OCI-LY3 (cell line): ENCODE results near the gene NRG3.

Experiments used
- H2AFZ ChIP-seq: fragments of 200-600, 300-600 bp; shearing (Covaris generic); 2 replicates; pipeline ENCODE4 v1.6.0; 2014; ENCODE audit warnings: antibody characterized with exemption, low read depth, low read length
- H3K27ac ChIP-seq: fragments of 200-600, 300-600 bp; sonication (generic); 2 replicates; pipeline ENCODE4 v1.5.1; 2014; ENCODE audit warnings: mild to moderate bottlenecking, low read length, moderate library complexity, mixed read lengths
- H3K27me3 ChIP-seq: fragments of 200-600, 300-600 bp; sonication (generic); 2 replicates; pipeline ENCODE4 v1.6.1; 2014; ENCODE audit warnings: low read depth, low read length, mixed read lengths
- H3K36me3 ChIP-seq: fragments of 200-600, 300-600 bp; sonication (generic); replicated peaks from 2 replicates; pipeline ENCODE3; 2014; ENCODE audit warnings: low read depth, low read length, mixed read lengths
- H3K4me1 ChIP-seq: fragments of 300-600, 200-600 bp; sonication (generic); 2 replicates; pipeline ENCODE4 v1.6.1; 2014; ENCODE audit warnings: low read length, mixed read lengths
- H3K4me2 ChIP-seq: fragments of 200-600, 300-600 bp; sonication (generic); 2 replicates; pipeline ENCODE4 v1.6.1; 2014; ENCODE audit warnings: low read length, mixed read lengths
- H3K4me3 ChIP-seq: fragments of 300-600, 200-600 bp; sonication (generic); 2 replicates; pipeline ENCODE4 v1.5.1; 2014; ENCODE audit warnings: antibody characterized with exemption, mild to moderate bottlenecking, low read length, moderate library complexity
- H3K79me2 ChIP-seq: fragments of 300-600, 200-600 bp; shearing (Covaris generic); 2 replicates; pipeline ENCODE4 v1.6.1; 2014; ENCODE audit warnings: mild to moderate bottlenecking, low read length, mixed read lengths
- H3K9ac ChIP-seq: fragments of 300-600, 200-600 bp; shearing (Covaris generic); 2 replicates; pipeline ENCODE4 v1.6.0; 2014; ENCODE audit warnings: mild to moderate bottlenecking, low read length, moderate library complexity
- H3K9me3 ChIP-seq: fragments of 200-600, 300-600 bp; shearing (Covaris generic); 2 replicates; pipeline ENCODE4 v1.6.1; 2014; ENCODE audit warnings: low read length, mixed read lengths; ENCODE audit not compliant: insufficient read depth
- H4K20me1 ChIP-seq: fragments of 200-600, 300-600 bp; sonication (generic); 2 replicates; pipeline ENCODE4 v1.6.1; 2016; ENCODE audit warnings: low read length, mixed read lengths; ENCODE audit not compliant: insufficient read depth
- EZH2phosphoT487 ChIP-seq: fragments of 200-600 bp; shearing (Covaris generic); IDR thresholded peaks from 2 replicates; pipeline ENCODE4 v1.6.1; 2018; ENCODE audit warnings: antibody characterized with exemption, mixed run types, low read depth
- TF ChIP-seq, protein P1 (sequence below): fragments of 200-600, 300-600 bp; sonication (generic); IDR thresholded peaks from 2 replicates; pipeline ENCODE4 v1.5.1; 2014; ENCODE audit warnings: antibody characterized with exemption, low read length, low read depth

Gene NRG3

DNA sequence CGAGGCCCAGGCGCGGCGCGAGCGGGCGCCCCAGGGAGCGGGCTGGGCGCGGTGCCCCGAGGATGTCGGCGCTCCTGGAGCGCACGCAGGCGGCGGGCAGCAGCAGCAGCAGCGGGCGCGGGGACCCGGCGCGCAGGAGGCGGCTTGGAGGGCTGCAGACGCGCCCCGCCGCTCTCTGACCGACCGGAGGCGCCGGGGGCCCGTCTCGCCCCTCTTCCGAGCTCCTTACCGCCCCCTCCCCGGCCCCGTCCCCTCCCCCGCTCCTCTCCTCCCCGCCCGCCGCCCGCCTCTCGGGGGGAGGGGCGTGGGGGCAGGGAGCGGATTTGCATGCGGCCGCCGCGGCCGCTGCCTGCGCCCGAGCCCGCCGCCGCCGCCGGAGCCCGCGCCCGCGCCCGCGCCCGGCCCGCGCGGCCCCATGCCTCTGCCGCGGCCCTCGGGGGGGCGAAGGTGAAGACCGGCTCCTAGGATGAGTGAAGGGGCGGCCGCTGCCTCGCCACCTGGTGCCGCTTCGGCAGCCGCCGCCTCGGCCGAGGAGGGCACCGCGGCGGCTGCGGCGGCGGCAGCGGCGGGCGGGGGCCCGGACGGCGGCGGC is at the start of gene NRG3:
Gene NRG3 (plus strand): TSS at position 320 of the 592 bp plus-strand sequence.
- no peaks in the 10 kb centered on the region for H3K4me1 ChIP-seq
- H3K36me3 ChIP-seq, result no peaks in the 10 kb centered on the region
- H3K79me2 ChIP-seq, result no peaks in the 10 kb centered on the region
- H3K4me3 ChIP-seq, result no peak within 1 kb of the TSS
- no peak within 1 kb of the TSS for H2AFZ ChIP-seq
- no peak within 1 kb of the TSS for H3K9ac ChIP-seq
- no peak within 1 kb of the TSS for H3K4me2 ChIP-seq
- no peaks in the 10 kb centered on the region for H3K27me3 ChIP-seq
- TF ChIP-seq EZH2phosphoT487, result no peak
- TF ChIP-seq, protein P1, sequence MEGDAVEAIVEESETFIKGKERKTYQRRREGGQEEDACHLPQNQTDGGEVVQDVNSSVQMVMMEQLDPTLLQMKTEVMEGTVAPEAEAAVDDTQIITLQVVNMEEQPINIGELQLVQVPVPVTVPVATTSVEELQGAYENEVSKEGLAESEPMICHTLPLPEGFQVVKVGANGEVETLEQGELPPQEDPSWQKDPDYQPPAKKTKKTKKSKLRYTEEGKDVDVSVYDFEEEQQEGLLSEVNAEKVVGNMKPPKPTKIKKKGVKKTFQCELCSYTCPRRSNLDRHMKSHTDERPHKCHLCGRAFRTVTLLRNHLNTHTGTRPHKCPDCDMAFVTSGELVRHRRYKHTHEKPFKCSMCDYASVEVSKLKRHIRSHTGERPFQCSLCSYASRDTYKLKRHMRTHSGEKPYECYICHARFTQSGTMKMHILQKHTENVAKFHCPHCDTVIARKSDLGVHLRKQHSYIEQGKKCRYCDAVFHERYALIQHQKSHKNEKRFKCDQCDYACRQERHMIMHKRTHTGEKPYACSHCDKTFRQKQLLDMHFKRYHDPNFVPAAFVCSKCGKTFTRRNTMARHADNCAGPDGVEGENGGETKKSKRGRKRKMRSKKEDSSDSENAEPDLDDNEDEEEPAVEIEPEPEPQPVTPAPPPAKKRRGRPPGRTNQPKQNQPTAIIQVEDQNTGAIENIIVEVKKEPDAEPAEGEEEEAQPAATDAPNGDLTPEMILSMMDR, result no peak
- H3K27ac ChIP-seq, result no peak within 1 kb of the TSS
- H3K9me3 ChIP-seq, result no peaks in the 10 kb centered on the region
- H4K20me1 ChIP-seq, result no peaks in the 10 kb centered on the region

DNA sequence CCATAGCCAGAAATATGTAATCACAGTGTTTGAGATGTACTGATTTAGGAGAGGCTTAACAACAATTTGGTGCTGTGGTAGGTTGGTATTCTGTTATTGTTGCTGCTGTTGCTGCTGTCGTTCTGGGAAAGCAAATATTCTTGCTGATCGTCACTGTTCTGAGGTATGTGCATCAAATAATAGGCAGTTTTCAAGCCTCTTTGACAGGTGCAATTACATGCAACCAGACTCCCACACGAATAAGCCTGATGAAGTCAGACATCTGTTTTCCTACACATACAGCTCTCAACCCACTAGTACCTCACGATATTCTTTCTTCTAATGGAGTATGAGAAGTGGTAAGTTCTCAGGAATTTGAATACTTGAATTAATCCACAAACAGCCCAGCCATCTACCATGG is 46.7 kb upstream of the NRG3 start:
- Histone ChIP-seq H3K4me2 (no peak overlapping the region), H3K9ac (no peak overlapping the region), H3K79me2 (no peaks in the 10 kb centered on the region), H3K27me3 (no peaks in the 10 kb centered on the region), H4K20me1 (no peaks in the 10 kb centered on the region), H3K4me3 (no peak overlapping the region), H3K9me3 (no peaks in the 10 kb centered on the region), H2AFZ (no peak overlapping the region), H3K27ac (no peak overlapping the region), H3K36me3 (no peaks in the 10 kb centered on the region), H3K4me1 (no peaks in the 10 kb centered on the region)
- TF ChIP-seq, protein P1, result no peak
- no peak for TF ChIP-seq EZH2phosphoT487

DNA sequence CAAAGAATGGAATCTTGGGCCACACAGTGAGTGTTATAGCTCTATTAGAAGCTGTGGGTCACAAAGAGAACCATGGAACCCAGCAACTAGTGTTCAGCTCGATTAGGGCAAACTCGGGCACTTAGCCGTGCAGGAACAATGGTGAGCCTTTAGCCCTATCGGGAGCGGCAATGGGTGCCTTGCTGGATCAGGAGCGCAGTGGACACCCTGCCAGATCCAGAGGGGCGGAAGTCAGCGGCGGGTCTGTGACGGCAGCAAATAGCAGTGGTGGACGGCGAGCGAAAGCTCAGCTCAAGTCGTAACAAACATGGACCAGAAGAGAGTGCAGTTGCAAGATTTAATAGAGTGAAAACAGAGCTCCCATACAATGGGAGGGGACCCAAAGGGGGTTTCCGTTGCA is 43.9 kb upstream of the NRG3 start:
- TF ChIP-seq, protein P1, result no peak
- TF ChIP-seq EZH2phosphoT487, result no peak
- no peaks in the 10 kb centered on the region for H4K20me1 ChIP-seq
- no peak overlapping the region for H3K4me3 ChIP-seq
- no peak overlapping the region for H3K4me2 ChIP-seq
- no peak overlapping the region for H2AFZ ChIP-seq
- H3K27ac ChIP-seq, result no peak overlapping the region
- H3K9ac ChIP-seq, result no peak overlapping the region
- no peaks in the 10 kb centered on the region for H3K9me3 ChIP-seq
- H3K4me1 ChIP-seq, result no peaks in the 10 kb centered on the region
- H3K27me3 ChIP-seq, result no peaks in the 10 kb centered on the region
- no peaks in the 10 kb centered on the region for H3K36me3 ChIP-seq
- H3K79me2 ChIP-seq, result no peaks in the 10 kb centered on the region

- Histone ChIP-seq H4K20me1 (no peaks in the 10 kb centered on the region), H3K4me1 (no peaks in the 10 kb centered on the region), H3K79me2 (no peaks in the 10 kb centered on the region), H3K4me3 (no peak overlapping the region), H3K27me3 (no peaks in the 10 kb centered on the region), H3K4me2 (no peak overlapping the region), H3K27ac (no peak overlapping the region), H3K9me3 (no peaks in the 10 kb centered on the region), H3K9ac (no peak overlapping the region), H2AFZ (no peak overlapping the region; the same call in 1 of the 2 replicates), H3K36me3 (no peaks in the 10 kb centered on the region)
- no peak for TF ChIP-seq EZH2phosphoT487
- TF ChIP-seq, protein P1, result peak; percentile 59
Measured at GRCh38 chr10:81838950-81839349, 36.0 kb upstream of the NRG3 start.
